GM18867 (cell line): ENCODE measurements around the gene NAPG.
A peak's percentile ranks its signal among the peaks of the same experiment; 100 is the strongest.
"Not testable (repeated sequence)": the region's sequence is repeated elsewhere in the genome, so short reads cannot be mapped to it uniquely, and the experiment has no call there.

Source experiments
- ATAC-seq: cut with Tn5 transposase; IDR thresholded peaks from one replicate; pipeline ENCODE4 v1.9.1; 2021; ENCODE audit warnings: mild to moderate bottlenecking, moderate library complexity; ENCODE audit not compliant: unreplicated experiment

Gene NAPG

DNA sequence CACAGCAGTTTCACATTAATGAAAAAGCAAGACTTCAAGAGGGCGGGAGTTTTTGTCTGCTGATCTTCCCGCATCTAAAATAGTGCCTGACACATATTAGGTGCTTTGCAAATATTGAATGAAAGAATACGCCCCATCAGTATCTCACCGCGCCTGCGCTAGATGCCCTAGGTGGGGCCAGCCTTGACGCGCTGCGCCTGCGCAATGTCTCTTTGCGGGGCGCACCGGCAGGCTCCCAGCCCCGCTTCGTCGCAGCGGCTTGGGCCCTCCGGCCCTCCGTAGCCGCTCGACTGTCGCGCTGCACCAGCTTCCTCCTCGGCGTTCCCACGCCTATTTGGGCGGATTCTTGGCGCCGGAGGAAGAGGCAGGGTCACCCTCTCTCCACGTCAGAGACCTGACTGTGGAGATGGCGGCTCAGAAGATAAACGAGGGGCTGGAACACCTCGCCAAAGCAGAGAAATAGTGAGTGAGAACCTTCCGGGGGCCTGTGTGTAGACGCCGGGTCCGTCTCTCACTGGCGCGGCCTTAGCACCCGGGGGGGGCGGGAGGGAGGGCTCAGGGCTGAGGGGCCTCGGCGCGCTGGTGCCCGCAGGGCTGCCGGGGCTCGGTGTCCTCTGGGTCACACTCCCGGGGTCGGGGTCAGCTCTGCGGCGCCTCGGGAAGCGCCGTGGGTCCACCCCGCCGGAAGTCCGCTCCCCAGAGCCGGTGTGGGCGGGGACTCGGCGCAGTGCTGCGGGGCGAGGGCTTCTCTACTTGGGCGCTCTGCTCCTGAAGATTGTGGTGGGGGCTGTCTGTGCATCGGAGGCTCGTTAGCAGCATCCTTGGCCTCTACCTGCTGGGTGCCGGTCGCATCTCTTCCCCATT lies at the start of gene NAPG:
Gene NAPG, plus strand, starts transcription at position 331 of the 864 bp plus-strand sequence. Its CDS starts 76 bp downstream, at position 407.
- ATAC-seq, result peak; percentile 70

DNA sequence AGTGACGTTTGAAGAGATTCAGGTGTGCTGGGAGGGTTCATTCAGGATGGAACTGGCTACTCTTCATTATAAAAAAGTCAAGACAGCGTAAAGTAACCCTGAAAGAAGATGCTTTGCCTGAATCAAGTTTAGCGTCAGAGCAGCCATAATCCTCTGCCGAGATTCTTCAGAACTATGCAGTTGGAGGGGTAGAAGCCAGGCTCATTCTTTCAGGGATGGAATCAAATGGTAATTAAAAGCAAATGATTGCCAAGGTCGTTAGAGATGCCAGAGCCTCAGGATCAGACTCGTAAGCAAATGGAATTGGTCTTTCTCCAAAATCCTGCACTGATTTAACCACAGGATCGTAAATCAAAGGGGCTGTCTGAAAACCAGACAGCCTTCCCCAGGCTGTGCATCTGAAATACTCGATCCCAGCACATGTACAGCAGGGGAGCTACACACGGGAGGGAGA lies 49.5 kb upstream of the NAPG start:
- no peak for ATAC-seq

DNA sequence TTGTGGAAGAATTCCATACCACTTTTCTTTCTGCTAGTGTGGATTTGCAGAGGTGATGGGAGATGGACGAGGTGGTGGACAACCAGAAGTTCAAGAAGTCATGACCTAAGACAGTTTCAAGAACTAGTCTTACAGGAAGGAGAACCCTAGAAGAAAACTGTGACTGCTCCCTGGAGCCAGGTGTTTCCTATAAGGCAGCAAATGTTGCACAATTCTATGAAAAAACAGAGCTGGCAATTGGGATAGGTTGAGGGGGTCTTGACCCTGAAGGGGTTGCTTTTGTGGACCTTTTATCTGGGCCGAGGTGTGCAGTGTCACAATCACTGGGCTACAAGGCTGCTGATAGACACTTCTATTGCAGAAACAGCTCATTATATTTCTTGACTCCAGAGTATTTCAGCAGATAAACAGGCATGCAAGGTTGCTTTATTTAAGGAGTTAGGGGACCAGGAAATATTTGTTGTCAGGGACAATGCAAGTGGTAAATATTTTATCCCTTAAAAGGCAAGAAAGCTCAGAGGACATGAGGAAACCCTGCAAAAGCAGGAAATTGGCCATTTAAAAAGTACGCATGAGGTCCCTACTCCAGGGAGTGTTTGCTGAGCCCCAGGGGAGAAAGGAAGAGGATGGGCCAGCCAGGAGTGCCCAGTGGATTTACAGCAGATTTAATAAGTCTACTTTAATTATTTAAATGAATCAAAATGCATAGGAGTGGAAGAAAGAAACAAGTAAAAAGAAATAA lies 48.5 kb upstream of the NAPG start:
- no peak for ATAC-seq

DNA sequence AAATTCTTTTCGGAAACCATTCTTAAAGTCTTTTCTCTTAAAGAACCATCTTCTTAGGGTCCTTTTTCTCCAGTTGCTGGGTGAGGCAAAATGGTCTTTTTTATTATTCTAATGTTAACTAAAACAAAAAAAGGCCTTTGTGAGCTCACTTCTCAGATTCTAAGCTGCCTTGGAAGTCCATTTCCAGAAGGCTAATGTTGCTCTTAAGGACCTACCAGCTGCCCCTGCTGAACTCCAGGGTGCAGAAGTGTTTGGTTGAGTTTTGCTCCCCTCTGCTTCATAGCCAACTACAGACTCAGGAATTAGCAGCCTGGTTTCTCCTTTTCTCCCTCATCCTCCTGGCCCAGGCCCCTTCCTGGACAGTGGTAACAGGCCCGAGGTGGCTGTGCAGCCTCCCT lies 48.0 kb upstream of the NAPG start:
- ATAC-seq, result no peak

DNA sequence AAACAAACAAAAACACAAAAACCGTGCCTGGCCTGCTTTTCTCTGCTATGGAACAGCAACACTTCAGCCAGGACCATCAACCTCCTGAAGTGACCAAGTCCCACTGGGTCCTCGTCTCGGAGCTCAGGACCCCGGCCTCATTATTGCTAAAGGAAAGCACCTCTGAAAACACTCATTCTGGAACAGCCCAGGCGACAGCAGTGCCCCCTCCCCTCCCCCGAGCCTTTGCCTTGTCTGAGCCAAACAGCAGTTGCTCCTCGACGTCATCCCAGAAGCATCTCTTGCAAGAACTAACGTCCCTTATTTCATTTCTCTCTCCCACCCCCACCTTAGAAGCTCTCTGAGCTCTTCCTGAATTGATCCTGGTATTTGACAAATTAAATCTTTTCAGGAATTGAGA lies 44.0 kb upstream of the NAPG start:
- no peak for ATAC-seq

DNA sequence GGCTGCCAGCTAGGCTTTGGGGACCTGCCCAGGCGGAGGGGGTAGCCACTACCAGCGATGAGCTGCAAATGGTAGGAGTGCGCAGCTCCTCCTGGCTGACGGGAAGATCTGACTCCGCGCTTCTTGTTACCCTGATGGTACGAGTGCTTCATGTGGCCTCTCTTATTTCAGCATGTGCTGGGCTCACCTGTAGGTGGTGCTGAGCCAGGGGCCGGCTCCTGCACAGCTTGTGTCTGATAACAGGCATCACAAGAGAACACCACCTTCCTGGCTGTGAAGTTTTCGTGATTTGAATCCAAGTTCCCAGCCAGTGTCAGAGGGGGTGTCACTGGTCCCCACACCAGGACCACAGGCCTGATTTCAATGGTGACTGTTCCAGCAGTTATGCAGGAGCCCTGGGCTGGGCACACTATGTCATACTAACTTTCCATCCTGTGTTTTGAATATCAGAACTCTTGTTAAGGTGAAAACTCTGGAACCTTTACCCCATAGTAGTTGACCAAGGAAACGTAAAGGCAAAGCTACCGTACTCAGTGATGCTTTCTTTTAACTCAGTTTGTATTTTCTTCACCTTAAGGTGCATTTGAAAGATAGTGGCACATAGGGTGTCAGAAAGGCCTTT lies 43.4 kb upstream of the NAPG start:
- no peak for ATAC-seq

DNA sequence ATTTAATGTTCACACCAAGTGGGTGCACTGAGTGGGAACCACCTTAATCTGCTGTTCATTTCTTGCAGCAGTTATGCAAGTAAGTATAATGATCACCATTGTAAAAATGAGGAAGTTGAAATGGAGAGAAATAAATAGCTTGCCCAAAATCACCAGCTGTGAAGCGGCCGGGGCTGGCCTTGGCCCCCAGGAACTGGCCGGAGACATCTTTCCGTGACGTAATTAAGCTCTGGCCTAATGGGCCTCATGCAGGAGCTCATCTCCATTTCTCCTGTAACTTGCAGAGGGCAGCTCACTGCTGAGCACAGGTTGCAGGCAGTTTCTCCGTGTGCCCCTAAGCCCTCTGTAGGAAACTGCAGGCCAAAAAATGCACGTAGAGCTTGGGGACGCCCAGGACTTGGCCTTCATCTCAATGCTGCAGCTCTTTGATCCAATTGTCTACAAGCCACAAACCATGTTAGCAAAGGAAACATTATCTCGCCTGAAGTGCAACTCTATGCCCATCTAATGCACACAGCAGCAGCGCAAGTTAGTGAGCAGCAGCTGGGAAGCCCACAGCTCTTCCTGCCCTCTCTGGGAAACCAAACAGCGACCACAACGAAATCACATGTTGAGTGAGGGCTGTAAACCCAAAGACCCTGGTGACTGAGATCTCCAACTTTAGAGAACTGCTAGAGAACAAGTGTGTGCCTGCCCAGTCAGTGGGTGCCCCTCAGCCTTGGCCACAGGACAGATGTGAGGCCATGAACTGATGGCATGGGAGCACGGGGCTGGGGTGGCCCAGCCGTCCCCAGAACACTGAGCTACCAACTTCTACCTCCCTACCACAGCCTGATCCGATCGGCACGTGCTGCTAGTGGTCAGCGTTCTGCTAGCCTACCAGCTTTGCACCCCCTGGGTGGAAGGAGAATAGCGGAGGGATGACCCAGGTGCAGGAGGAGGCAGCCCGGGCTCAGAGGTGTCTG lies 42.6 kb upstream of the NAPG start:
- ATAC-seq, result peak; percentile 69

DNA sequence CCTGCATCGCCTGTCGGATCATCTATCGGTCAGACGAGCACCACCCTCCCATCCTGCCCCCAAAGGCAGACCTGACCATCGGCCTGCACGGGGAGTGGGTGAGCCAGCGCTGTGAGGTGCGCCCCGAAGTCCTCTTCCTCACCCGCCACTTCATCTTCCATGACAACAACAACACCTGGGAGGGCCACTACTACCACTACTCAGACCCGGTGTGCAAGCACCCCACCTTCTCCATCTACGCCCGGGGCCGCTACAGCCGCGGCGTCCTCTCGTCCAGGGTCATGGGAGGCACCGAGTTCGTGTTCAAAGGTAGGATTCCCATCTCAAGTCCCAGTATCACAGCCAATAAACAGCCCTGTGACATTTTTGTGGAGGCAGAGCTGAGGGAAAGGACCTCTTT lies 40.4 kb upstream of the NAPG start:
- no peak for ATAC-seq

DNA sequence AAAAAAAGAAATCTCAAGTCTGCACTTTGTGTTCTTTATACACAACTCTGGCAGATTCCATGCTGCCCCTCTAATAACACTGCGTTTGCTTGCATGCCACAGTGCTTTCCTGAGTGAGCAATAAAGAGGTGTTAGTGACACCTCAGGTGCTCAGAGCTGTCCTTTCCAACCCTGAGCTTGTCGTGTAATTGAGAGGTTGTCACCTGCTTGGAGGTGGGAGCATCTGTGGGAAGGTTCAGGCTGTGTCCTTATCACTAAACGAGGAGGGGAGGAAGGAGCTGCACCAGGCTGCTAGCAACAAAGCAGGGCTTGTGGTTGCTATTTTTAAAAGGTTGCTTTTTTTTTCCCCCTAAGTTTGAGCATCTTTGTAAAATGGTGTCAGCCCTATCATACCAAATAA lies 39.5 kb upstream of the NAPG start:
- no peak for ATAC-seq

DNA sequence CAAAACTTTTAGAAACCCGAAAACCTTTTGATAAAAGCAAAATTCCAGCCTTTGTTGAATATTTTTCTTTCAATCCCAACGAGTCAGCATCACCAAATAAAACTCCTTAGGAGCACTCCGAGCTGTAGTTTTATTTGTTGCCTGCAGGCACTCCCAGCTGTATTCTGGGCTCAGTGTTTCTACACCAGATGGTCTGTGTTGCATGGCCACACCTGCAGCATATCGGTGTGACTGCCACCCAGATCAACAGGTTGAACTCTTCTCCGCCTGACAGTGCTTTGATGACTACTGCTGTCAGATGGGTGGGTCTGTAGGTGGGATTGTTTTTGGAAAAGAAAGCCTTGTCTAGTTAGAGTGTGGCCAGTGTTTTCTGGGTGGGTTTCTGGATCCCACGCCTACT lies 38.7 kb upstream of the NAPG start:
- ATAC-seq, result no peak

DNA sequence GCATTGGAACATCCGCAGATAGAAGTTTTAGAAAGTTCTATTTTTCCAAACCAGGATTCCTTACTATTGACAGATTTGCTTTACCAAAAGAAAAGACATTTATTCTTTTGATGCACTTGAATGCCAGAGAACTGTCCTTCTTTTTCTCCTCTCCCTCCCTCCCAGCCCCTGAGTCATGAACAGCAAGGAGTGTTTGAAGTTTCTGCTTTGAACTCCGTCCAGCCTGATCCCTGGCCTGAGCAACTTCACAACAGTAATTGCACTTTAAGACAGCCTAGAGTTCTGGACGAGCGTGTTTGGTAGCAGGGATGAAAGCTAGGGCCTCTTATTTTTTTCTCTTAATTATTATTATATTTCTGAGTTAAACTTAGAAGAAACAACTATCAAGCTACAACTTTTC lies 37.8 kb upstream of the NAPG start:
- no peak for ATAC-seq

DNA sequence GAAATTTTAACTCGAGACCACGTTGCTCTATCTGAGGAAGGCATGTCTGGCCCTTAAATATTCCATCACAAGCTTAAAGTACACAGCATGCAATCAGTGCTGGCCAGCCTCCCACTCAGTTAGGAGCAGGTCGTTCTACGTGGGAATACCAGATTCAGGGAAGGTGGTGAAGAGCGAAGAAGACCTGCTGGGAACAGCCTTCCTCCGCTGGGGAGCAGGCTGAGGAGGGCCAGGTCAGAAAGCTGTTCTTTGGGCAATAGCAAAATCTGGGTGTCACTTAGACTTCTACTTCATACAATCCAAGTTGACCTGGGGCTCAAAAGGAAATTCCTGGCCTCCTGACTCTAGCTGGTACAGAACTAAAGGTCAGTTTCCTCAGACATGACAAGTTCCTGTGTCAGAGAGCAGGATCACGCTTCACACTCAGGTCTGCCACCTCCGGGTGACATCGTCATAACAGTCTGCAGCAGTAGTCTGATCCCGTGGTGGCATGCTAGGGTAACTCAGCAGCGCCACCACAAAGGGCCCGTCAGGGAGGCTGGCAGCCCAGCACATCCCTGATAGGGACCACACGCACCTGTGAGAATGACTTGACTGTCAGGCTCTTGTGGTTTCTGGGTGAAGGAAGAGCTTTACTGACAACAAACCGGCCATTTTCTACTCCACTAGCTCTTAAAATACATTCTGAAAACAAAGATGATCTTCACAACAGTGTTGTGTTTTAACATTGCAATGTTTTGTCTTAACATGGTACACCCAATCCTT lies 35.2 kb upstream of the NAPG start:
- peak; percentile 99 for ATAC-seq

DNA sequence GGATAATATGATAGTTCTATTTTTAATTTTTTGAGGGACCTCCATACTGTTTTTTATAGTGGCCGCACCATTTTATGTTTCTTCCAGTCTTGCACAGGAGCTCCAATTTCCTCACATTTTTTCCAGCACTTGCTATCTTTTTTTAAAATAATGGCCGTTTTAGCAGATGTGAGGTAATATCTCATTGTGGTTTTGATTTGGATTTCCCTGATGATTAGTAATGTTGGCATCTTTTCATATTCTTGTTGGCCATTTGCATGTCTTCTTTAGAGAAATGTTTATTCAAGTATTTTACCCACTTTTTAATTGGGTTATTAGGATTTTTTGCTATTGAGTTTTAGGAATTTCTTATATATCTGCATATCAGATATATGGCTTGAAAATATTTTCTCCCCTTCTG lies 29.9 kb upstream of the NAPG start:
- ATAC-seq, result no peak

DNA sequence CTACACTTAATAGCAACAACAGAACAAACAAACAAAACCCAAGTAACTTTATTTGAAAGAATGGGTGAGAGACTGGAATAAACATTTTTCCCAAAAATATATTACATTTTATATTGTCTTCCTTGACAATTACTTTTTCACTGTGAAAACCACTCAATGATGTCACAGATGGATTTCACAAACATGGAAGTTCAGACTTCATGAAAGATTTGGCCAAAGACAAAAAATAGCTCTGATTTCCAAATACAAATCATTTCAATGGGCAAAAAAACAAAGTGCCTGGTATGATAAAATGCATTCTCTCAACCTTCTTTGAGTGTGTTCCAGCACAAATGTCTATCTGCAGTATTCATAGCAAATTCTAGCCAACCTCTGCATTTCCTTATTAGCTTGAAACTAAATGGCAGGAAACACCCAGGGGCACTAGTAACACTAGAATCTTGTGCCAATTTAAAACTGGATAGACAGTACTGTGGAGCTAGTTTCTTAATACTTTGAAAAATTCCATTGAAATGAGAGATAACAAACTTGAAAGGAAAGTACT lies 28.5 kb upstream of the NAPG start:
- ATAC-seq, result no peak

DNA sequence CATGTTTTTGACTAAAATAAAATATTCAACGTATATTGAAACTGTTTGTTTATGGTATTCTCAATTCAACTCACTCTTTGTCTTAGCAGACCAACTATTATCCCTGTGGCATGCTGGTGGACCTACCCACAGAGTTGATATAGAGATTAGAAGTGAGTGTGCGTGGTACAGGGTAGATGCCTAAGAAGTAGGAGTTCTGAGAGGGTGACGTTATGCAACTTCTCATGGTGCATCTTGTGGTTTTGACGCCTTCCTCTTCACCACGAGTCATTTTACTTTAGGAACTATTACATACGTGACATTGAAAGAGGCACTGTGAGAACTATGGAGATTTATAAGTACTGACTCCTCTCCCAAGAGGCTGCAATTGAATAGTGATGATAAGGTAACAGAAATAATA lies 26.6 kb upstream of the NAPG start:
- ATAC-seq, result no peak

DNA sequence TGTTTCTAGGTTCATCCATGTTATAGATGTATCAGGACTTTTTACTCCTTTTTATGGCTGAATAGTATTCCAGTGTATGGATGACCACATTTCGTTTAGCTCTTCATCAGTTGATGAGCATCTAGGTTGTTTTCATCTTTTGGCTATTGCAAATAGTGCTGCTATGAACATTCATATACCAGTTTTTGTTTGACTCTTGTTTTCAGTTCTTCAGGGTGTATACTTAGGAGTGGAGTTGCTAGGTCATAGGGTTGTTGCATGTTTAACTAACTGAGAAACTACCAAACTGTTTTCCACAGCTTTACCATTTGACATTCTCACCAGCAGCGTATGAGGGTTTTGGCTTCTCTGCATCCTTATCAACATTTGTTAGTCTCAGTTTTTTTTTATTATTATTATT lies 25.8 kb upstream of the NAPG start:
- no peak for ATAC-seq

DNA sequence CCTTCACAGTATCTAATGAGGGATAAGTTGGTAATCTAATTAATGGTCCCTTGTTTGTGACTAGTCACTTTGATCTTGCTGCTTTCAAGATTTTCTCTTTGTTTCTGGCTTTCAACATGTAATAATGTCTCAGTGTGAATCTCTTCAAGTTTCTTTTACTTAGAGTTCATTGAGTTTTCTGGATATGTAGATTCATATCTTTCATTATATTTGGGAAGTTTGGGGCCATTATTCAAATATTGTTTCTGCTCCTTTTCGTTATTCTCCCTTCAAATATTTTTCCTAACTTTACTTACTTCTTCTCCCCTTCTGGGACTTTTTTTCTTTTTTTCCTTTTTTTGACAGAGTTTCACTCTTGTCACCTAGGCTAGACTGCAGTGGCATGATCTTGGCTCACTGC lies 21.1 kb upstream of the NAPG start:
- ATAC-seq, result no peak

DNA sequence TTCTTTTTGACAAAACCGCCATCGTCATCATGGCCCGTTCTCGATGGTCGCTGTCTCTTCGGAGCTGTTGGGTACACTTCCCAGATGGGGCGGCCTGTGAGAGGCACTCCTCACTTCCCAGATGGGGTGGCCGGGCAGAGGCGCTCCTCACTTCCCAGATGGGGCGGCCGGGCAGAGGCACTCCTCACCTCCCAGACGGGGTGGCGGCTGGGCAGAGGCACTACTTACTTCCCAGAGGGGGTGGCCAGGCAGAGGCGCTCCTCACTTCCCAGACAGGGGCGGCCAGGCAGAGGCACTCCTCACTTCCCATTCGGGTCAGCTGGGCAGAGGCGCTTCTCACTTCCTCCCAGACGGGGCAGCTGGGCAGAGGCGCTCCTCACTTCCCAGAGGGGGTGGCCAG lies 19.9 kb upstream of the NAPG start:
- not testable (repeated sequence) for ATAC-seq

DNA sequence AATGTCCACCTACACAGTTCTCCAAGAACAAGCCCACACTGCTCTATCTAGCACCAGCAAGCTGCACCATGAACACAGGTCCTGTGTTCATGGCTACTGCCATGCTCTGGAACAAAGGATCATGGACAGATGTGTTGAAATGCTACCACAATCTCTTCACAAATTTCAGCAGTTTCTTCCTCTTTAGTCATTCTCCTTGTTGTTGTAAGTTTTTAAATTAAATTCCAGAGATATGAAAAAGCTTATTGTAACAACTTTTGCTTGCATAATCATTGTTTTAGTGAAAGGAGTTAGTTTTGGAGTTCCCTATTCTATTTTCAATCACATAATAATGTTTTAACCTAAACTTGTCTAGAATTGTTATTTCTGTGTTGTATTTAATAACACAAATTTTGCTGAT lies 17.2 kb upstream of the NAPG start:
- no peak for ATAC-seq

DNA sequence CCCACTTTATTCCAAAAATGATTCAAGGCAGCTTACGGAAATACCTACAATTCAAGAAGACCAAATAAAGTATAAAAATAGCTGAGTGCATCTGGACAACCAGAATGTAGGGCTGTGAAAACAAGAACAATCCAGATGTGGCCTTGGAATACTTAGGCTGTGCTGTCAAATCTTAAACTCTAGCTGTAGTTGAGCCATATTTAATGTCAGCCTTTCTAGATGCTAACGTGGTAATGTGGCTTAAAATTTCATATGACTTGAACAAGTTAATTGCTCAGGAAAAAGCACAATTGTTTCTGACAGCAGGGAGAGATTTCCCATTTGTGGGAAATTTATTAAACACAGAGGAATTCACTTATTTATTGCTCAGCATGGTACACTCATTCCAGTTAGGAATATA lies 14.6 kb upstream of the NAPG start:
- ATAC-seq, result no peak
